ENCODE data around the gene MGLL. TPM values are rescaled to one million over a fixed set of nuclear protein-coding genes. Genes with fewer than 3 reads are reported as not detected.

Gene MGLL
- total and polyA plus RNA-seq, 9 of the 15 experiments (the other 6 are each of a cell fraction or from before 2014, with no cell fraction given): 0.12 to 0.32 (median 0.18) TPM; not detected in 6

- no peak for TF ChIP-seq YY1 (IDR thresholded peaks at IDR 0.05; ENCODE audit: borderline replicate concordance in 1 of 3, control insufficient read depth in 1 of 3, extremely low read depth in 1 of 3, insufficient read depth in 3 of 3, insufficient read length in 1 of 3, insufficient replicate concordance in 2 of 3, low read depth in 1 of 3, low read length in 2 of 3)
These were observed 132.2 kb downstream of the MGLL start (continued) for GRCh38 chr3:127690106-127690505.

- Histone ChIP-seq H3K9ac (ENCODE audit: insufficient read depth in 1 of 2, low read depth in 2 of 2, low read length in 2 of 2) (peak overlapping the region in 1 of 2 experiments; percentile 58; a peak in 1 of 4 replicates), H3K27ac (ENCODE audit: extremely low read depth, low read depth, low read length) (no peak overlapping the region), H3K4me3 (no peak overlapping the region), H3K9me1 (ENCODE audit: control insufficient read depth, insufficient read depth, low read length) (no peaks in the 10 kb centered on the region), H3K4me2 (ENCODE audit: insufficient read depth, low read length) (no peak overlapping the region), H3K36me3 (ENCODE audit: control insufficient read depth, insufficient read depth, low read length) (no peaks in the 10 kb centered on the region), H2AFZ (ENCODE audit: low read depth, low read length) (no peak overlapping the region), H3K27me3 (ENCODE audit: control insufficient read depth in 2 of 2, insufficient read depth in 2 of 2, low read length in 2 of 2) (peaks cover 0 to 20% of the 10 kb centered on the region in 2 experiments; a peak in 4 of 5 replicates), H3K79me2 (ENCODE audit: control insufficient read depth, insufficient read depth, low read length) (no peaks in the 10 kb centered on the region), H3K9me3 (replicated peaks; ENCODE audit: control insufficient read depth, insufficient read depth, low read depth, low read length) (no peaks in the 10 kb centered on the region), H3K4me1 (replicated peaks in 1 of 2; ENCODE audit: control insufficient read depth in 2 of 2, insufficient read depth in 2 of 2, low read length in 2 of 2) (no peaks in the 10 kb centered on the region), H4K20me1 (replicated peaks; ENCODE audit: control insufficient read depth, insufficient read depth, low read length) (no peaks in the 10 kb centered on the region)
- DNase-seq (ENCODE audit: extremely low read depth in 1 of 4, low spot score in 3 of 4) (no peak), FAIRE-seq (no peak), ATAC-seq (no peak)
- no TSS peak for BruUV-seq (replicated peaks)
- ChIA-PET CTCF (ENCODE audit: low intra/inter-chr PET ratio) (no interaction called here), POLR2A (interaction anchor here (0.5 kb wide), 1 partner anchor 918 kb away, joined by 3 read pairs; no protein-coding TSS in a partner anchor)
- 27% methylated on average over 17 of the region's 19 CpGs for WGBS (ENCODE audit: insufficient coverage, low coverage, missing lambda C conversion rate)
- intact Hi-C loops (cut with micrococcal nuclease): loop anchor here (10.0 kb wide), 1 partner anchor 275 kb away; no protein-coding TSS in a partner anchor
- TF ChIP-seq ADNP (tag; IDR thresholded peaks at IDR 0.05) (no peak), KLF16 (IDR thresholded peaks at IDR 0.05) (no peak), ZNF780A (CRISPR knock-in tag; IDR thresholded peaks at IDR 0.05) (no peak), ZNF324 (CRISPR knock-in tag; IDR thresholded peaks at IDR 0.05) (no peak)
- in situ Hi-C loops (cut with MboI): no loop called here
These were observed 133.0 kb downstream of the MGLL start for GRCh38 chr3:127689266-127689860.
